RPMI7951 (cell line): ENCODE data around the gene AFF4. TPM values are rescaled to one million over a fixed set of nuclear protein-coding genes. Genes with fewer than 3 reads are reported as not detected.
"Not testable (repeated sequence)": the region's sequence is repeated elsewhere in the genome, so short reads cannot be mapped to it uniquely, and the experiment has no call there.

ENCODE experiments used
- DNase-seq: peaks from one replicate; pipeline ENCODE4 v3.0.0-alpha.2; 2012; ENCODE audit warnings: low read depth
- total RNA-seq: library from RNA; depleted of rRNA; stranded (reverse); fragments of >200 nt; shearing (Covaris generic); gene quantifications from 2 replicates; pipeline ENCODE4 v1.2.3, GENCODE V29; 2014

Gene AFF4
- total RNA-seq, 1 experiment from 2014 or later, result 27.4 TPM

DNA sequence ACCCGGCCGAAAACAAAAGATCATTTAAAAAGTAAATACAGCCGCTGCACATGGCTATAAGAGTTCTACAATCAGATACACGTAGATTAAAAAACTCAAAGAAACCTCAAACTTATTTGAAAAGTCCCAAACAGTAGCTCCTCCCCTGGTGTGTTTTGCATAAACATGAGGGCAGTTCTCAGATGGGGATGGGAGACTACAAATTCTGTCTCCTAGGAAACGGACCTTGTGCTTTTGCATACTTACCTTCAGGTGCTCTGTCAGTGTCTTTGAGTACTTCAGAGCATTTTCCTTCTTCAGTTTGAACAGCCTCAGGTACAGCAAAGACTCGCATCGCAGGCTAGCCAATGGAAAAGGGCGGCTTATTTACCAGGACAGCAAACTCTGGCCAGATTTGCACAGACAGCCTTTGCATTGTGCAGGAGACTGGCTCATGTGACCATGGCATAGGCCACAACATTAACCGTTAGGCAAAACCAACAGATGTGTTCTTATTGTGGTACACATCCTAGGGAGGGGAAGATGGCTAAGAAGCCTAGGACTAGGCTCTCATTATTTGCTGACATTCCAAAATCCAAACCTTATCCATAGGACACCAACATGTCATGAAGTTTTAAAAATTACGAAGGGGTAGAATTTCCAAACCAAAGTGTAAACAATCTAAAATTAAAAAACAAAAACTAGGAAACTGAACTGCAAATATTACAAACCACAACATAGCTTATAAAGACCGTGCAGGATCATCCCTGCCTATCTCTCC, 77.2 kb downstream of the AFF4 start:
- no peak for DNase-seq

DNA sequence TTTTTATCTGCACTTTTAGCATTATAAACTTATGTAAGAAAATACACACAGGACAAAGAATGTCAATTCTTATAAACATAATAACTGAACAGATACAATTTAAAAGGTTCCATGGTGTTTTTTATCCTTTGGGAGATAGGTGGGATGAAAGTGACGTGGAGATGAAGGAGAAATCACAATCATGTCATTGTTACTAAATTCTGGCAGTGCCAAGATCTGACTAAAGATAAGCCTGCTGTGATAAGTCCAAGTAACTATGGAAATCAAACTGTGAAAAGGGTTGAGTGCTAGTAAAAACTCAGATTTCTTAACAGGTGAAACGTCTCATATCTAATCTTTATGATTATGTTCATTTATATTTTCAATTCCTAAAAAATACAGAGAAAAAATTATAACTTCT, 78.9 kb downstream of the AFF4 start:
- DNase-seq, result no peak

DNA sequence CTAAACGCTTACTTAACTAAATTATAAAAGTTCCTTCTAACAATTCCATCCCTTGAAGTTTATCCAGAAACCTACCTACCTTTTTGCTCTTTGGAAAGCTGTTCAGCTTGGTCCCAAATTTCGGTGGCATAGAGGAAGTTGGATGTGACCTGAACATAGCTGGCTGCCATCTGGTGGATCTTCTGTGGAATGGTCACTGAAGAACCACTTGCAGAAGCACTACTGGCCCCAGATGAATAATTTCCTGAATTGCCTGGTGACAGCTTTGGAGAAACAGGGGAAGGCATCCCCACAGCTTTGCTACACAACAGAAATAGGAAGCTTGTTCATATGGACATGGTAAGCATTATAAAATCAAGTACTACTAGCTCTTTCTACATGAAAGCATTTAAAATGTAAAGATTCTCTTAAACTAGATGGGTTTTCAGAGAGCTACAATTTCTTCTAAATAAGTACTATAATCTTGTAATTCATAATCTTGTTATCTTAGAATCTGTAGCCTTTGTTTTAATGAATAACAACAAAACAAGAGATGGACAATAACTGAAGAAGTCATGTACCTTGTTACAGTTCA, 80.1 kb downstream of the AFF4 start:
- DNase-seq, result peak; percentile 67

DNA sequence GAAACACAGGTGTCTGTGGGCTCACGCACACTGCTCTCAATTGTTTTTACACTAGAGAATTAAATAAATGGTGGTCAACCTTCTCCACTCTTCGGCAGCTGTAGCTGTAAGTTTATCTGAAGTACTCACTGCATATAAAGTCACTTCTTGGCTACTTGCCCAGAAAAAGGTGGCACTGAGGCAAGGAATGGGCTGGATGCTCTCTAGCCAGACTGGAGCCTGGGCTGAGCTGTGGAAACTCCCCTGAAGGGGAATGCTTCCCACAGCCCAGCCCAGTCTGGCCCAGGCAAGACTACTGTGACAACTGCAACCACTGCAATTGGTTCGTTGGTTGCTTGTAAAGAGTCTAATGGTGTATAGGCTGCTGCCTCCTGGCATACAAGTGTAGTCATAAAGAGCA, 85.5 kb downstream of the AFF4 start:
- peak; percentile 29 for DNase-seq

DNA sequence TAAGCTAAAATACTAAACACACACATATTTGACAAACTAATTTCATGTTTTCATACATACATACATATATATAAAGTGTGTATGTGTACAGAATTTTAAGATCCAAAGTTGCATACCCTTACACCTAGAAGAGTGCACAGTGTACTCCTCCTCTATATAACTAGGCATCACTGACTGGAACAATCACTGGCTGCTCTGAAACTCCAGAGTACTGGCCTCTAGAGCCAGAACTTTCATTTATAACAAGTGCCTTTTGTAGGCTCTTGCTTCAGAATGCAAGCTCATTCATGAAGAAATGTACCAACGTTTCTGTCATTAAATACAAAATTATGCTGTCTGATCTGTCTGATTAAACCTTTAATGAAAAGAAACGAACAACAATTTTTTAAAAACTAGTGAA, 86.0 kb downstream of the AFF4 start:
- DNase-seq, result no peak

DNA sequence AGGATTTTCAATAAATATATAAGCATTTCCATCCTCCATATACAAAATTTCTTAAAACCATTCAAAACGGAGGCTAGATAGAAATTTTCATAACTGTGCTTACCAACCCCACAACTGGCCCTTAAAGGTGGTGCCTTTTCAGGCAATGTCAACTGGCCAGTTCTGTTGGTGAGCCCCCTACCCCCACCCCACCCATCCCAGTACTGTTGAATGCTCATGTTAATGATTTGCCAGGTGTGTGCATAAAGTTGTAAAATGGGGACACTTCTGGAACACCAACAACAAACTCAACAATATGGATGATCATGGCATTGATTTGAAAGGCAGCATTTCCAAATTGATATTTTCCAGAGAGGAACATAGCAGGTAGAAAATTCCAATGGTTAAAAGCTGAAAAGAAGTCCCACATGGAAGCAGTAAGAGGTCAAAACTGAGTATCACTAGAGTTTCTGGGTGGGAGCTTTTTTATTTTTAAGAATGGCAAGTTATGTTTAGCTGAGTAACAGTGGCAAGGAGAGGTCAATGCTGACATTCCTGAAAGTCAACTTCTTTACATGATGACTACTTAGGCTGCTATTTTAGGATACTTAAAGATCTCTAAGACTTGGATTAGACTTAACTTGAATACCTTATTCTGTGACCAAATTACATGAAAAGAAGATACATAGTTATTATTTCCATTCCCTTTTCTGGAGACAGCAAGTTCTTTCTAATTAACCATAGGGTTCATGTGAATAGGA, 87.2 kb downstream of the AFF4 start:
- no peak for DNase-seq

DNA sequence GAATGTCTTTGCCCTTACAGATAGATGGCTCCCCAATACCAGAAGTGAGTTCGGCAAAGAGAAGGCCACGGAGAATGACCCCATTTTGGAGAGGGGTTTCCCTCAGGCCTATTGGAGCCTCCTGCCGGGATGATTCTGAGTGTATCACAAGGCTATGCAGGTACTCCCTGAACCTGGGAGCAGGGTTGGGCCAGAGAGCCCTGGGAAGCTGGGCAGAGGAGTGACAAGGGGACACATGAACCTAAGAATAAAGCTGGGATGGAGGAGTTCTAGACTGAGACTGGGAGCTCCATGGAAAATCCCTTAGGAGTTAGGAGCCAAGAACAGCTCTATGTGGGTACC, 89.5 kb downstream of the AFF4 start:
- no peak for DNase-seq

DNA sequence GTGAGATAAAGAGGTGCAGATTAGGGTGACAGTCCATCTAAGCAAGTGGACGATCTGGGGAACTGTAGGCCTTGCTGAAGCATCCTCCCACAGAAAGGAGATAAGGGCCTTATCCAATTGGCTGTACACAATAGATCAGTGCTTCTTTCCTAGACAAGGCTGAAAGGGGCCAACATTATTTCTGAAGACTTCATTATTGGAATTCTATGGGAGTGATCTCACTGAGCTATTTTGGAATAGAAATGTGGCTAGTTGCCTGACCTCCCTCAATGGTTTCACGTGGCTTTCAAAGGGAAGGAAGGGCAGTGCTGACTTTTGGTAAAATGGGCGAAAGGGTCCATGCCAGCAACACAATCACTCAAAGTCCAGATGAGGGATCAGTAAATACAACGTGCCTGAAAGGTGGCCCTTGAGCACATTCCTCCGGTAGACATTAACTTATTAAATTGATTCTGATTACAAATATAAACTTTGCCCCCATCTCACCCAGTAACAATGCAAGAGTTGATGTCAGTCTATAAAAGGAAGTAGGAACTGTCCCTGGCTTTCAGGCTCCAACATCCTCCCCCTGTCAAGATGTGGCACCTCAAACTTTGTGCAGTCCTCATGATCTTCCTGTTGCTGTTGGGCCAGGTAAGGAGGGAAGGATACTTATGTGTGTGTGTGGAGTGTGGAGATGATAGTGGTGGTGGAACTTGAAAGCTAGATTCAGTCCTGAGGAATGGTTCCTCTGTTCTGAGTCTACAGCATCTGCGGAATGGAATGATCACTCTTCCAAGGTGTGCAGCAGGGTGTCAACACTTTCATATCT, 90.1 kb downstream of the AFF4 start, which contains the start of gene LEAP2:
Gene LEAP2, plus strand, starts transcription at position 550 of the 811 bp plus-strand sequence. Its CDS starts 27 bp downstream, at position 577.
- DNase-seq, result no peak

DNA sequence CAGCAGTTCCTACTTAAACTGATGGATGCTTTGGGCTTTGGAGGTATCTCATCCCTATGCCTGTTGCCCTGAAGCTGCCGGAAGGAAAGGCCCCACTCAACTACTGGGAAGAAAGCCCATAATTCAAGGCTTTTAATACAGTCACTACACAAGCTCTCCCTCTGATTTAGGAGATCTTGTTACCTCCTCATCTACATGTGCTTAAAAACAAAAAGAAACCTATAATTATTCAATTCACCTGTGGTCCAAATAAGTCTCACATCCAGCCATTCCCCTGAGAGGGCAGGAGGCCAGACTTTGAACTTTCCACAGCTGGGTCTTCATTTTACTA, 90.7 kb downstream of the AFF4 start:
- no peak for DNase-seq

DNA sequence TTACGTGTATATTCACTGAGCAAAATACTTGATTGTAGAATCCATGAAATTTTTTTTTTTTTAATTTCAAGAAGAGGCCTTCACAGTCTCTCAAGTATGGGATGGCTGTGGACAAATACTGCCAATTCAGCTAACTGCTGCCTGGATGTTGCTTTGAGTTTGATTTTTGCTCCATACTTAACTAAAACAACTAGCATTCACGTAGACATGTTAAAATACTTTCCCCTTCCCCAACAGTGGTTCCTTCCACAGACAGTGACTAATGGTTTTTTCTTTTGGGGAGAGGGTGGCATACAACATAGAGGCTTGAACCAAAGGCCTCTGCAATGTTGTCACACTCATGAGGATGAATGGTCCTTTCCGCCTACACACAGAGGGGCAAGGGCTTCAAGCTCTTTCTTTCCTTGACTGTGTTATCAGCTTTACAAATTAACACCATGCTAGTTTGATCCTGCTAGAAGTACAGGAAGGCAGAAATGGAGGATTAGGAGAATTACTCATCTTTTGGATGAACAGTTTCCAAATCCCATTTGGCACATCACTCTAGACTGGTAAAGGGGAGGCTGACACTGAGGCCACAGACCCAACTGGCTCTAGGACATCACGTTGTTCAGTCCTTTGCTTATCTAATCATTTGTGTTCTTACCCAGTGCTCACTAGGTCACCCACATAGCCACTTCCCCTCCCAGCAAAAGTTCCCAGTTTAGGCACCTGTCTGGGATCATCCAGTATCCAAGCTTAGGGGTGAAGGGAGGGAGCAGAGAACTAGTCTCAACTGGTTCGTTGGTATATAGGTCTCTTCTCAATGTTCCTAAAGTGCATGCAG, 91.8 kb downstream of the AFF4 start:
- DNase-seq, result no peak

DNA sequence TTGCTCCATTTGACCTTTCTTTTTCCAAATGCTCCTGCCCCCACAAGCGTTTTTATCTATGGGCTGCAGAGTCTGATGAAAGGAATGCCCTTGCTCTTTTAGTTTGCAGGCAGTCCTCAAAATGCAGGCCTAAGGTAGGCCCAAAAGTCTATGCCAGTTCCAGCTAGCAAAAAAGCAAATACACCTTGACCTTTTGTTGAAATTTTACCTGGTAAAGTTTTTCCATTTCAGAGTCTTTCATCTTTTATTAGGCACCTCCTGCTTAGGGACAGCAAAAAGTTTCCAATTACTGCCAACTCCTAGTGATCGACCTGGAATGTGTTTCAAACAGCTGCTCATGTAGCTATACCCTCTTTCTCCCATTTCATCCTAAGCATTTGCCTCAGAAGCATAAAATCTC, 92.6 kb downstream of the AFF4 start:
- DNase-seq, result no peak

DNA sequence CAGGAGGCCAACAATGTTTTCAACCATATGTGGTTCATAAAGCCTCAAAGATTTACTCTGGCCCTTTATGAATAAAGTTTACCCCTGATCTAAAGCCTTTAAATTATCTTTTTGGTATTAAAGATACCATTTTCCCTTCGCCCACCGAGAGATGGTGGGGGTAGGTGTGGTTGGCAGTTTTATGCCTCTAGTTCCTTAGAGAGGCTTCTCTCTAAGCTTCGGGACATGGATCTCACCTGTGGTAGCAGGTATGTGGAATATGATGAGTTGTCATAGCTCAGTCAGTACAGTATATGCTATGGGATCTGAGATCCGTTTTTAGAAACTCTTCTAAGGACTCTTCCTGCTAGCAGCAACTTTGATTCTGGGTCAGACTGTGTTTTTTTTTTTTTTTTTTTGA, 94.7 kb downstream of the AFF4 start:
- no peak for DNase-seq

DNA sequence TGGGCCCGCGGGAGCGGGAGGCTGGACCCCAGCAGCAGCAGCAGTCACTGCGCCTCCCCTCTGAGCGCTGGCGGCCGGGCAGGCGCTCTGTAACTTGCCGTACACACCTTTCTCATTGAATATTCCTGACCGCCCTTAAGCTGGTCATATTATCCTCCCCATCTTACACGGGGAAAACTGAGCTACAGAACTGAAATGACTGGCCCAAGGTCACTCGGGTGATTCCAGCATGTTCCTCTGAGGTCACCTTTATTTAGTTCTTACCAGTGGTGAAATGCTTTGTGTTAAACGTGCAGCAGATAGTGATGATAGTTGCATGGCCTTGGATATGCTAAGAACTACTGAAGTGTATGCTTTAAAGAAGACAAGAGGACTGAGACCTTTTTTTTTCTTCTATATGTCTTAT, 96.4 kb downstream of the AFF4 start:
- no peak for DNase-seq

DNA sequence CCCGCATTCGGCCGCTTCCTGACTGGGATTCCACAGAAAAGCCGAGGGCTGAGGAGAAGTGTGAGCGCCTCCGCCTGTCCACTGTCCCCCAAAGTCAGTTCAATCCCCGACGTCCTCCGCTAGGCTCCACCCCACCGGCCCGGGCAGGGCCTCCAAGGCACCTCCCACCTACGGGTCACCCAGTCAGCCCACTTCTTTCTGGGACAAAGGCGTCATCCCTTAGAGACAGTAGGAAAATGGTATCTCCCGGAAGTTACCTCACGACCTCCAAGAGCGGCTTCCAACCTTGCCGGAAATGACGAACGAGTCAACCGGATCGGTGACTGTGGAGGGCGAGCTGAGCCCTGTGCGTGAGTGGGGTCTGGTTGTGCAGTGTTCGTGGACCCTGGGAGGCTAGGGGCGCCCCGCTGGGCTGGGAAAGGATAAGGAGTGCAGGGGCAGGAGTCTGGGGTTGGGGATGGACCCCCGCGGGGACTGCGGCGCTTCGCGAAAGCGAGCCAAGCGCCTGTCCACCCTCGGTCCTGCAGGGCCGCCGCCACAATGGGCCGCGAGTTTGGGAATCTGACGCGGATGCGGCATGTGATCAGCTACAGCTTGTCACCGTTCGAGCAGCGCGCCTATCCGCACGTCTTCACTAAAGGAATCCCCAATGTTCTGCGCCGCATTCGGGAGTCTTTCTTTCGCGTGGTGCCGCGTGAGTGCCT, 96.9 kb downstream of the AFF4 start, which contains the start of the genes GDF9 and UQCRQ:
Gene GDF9, minus strand, starts transcription at position 128 of the 704 bp plus-strand sequence. CDS start 1,936 bp downstream, outside the sequence.
Gene UQCRQ, plus strand, starts transcription at position 301 of the 704 bp plus-strand sequence. Its CDS starts 240 bp downstream, at position 541.
- peak; percentile 99 for DNase-seq

DNA sequence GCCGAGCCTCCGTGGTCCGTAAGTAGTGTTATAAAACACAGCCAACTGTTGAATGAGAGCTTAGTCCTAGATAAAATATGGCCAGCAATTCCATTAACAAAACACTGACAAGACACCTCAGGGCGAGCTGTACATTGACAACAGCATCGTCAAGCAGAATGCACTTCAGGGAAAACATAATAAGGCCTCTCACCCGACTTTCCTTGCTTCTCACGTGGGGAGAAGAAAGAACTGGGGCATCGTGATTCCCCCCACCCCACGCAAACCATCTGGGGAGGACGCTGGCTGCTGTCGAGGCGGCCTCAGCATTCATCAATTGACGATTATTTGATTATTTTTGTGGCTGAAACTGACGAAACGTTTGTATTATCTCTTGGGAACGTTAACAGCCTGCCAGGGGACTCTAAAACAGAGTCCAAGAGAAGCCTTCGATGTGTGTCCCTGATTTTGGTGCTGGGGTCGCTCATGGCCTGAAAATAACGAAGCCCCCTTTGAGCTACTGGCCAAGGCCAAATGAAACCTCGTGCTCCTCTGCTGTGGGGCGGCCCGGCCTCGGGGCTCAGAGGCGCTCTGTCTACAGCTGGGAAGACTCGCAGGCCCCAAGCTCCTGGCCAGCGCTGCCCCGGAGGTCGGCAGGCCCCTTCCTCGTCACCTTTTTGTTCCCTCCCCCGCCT, 97.6 kb downstream of the AFF4 start:
- no peak for DNase-seq

DNA sequence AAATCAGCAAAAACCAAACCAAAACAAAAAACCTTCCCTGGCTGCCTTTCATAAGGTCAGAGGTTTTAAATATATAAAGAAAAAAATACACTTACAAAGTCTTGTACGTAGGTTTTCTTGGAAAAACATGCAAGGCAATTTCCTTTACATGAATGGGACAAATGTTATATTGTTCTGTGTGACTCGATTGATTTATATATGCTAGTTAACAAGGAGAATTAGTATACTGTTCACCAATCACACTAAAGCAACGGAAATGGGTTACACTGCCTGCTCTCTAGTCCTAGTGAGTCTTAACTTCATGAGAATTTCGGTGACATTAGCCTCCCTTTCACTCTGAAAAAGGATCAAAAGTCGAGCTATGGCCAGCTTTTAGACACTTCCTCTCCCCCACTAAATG, 102.7 kb downstream of the AFF4 start:
- no peak for DNase-seq

DNA sequence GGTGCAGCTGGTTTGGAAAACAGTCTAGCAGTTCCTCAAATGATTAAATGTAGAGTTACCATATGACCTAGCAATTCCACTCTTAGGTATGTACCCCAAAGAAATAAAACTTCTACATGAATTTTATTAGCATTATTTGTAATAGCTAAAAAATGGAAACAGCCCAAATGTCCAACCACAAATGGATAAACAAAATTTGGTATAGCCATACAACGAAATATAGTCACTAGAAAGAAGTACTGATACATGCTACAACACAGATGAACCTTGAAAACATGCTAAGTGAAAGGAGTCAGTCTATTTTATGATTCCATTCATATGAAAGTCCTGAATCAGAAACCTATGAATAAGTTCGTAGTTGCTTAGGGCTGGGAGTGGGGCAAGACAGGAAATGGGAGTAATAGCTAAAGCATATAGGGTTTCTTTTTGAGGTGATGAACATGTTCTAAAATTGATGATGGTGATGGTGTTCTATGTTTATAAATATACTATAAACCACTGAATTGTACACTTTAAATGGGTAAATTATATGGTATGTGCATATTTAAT, 103.5 kb downstream of the AFF4 start:
- no peak for DNase-seq

DNA sequence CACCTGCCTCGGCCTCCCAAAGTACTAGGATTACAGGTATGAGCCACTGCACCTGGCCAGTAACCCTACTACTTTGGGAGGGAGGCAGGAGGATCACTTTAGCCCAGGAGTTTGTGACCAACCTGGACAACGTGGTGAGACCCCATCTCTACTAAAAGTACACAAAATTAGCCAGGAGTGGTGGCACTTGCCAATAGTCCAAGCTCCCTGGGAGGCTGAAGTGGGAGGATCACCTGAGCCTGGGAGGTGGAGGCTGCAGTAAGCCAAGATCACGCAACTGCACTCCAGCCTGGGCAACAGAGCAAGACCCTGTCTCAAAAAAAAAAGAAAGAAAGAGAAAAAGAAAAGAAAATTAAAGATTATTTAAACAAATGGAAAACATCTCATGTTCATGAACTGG, 107.4 kb downstream of the AFF4 start:
- no peak for DNase-seq

DNA sequence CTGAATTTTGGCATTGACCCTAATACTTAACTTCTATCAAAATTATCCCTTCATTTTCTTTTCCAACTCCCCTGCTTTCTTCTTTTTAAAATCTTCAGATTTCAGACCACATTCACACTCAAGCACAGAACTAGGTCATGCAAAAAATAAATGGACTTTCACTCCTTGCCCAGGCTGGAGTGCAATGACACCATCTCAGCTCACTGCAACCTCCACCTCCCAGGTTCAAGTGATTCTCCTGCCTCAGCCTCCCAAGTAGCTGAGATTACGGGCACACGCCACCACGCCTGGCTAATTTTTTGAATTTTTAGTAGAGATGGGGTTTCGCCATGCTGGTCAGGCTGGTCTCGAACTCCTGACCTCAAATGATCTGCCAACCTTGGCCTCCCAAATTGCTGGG, 108.4 kb downstream of the AFF4 start:
- not testable (repeated sequence) for DNase-seq

DNA sequence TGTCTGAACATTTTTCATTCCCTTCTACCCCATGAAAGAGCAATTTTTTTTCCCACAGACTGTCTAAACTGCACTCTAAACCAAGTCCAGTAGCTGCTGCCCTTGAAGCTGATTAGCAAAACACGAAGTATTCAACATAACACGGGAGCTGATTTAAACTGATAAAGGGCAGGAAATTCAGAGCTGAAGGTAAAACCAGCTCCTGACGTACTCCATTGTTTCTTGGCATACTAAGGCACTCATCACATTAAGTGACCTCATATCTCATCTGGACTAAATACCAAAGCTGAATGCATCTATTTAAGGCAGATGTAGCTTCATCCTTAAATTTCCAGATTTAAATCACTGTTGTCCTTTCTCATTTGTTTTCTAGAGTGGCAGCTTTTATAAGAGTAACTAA, 109.1 kb downstream of the AFF4 start:
- DNase-seq, result no peak
